K562 (cell line): ENCODE results near the gene SLC4A3. TPM values are rescaled to one million over a fixed set of nuclear protein-coding genes. Genes with fewer than 3 reads are reported as not detected.

ENCODE experiments used
- ATAC-seq: fragments of 200-7000 bp; cut with Tn5 transposase; 3 replicates; pipeline ENCODE4 v1.9.1; 2020; ENCODE audit warnings: moderate library complexity
- BruUV-seq: library from RNA; stranded (reverse); fragments of 400-500 nt; replicated peaks from 2 replicates; lab custom pipeline; 2021; lab: Mats Ljungman, UMichigan
- CTCF ChIA-PET: fragments of 300-600 bp; formaldehyde crosslinking; extraction: SDS; loops from one replicate; lab custom pipeline; 2021; ENCODE audit warnings: low intra/inter-chr PET ratio; lab: Yijun Ruan, JAX
- POLR2A ChIA-PET: fragments of 300-600, 350-650 bp; sonication (Branson Sonifier 250); formaldehyde crosslinking; extraction: SDS; loops from one replicate; lab custom pipeline; 2021; ENCODE audit warnings: antibody characterized with exemption, inconsistent platforms; lab: Yijun Ruan, JAX
- DNase-seq, 4 experiments: peaks; one replicate each; pipeline versions ENCODE4 v3.0.0 to v3.0.0-alpha.2; 2011 to 2018; ENCODE audit warnings: low spot score in 3 of 4, mixed read lengths in 3 of 4; ENCODE audit errors: extremely low read depth in 1 of 4
- FAIRE-seq: peaks from 2 replicates; lab custom pipeline; 2011; peaks lifted over from hg19 to GRCh38; lab: Jason Lieb, UNC
- H2AFZ ChIP-seq: 2 replicates; pipeline ENCODE4 v1.6.0; 2011; ENCODE audit warnings: low read depth, low read length, control low read depth, inconsistent platforms
- H3K27ac ChIP-seq: fragments of 200-600 bp; 3 replicates; pipeline ENCODE4 v1.8.0; 2011; ENCODE audit warnings: low read depth, mild to moderate bottlenecking, control low read depth, inconsistent platforms, low read length, moderate library complexity, mixed read lengths; ENCODE audit errors: extremely low read depth
- H3K27me3 ChIP-seq, 2 experiments: fragments of 300-600 bp in 1 of 2; 2 replicates in 1 of 2; 3 replicates in 1 of 2; pipeline versions ENCODE4 v1.6.0 to v1.8.0; 2011; ENCODE audit warnings: inconsistent platforms in 2 of 2, low read length in 2 of 2, mild to moderate bottlenecking in 1 of 2, mixed read lengths in 1 of 2, moderate library complexity in 1 of 2; ENCODE audit not compliant: control insufficient read depth in 2 of 2, insufficient read depth in 2 of 2
- H3K36me3 ChIP-seq: fragments of 300-600 bp; 3 replicates; pipeline ENCODE4 v1.8.0; 2011; ENCODE audit warnings: mild to moderate bottlenecking, low read length, inconsistent platforms; ENCODE audit not compliant: control insufficient read depth, insufficient read depth
- H3K4me1 ChIP-seq, 2 experiments: fragments of 200-600 bp in 1 of 2; replicated peaks in 1 of 2; 2 replicates in 1 of 2; 3 replicates in 1 of 2; pipeline versions ENCODE4 v1.5.1 to v1.8.0; 2011; ENCODE audit warnings: inconsistent platforms in 2 of 2, low read length in 2 of 2, mild to moderate bottlenecking in 1 of 2, mixed read lengths in 1 of 2, moderate library complexity in 1 of 2; ENCODE audit not compliant: control insufficient read depth in 2 of 2, insufficient read depth in 2 of 2
- H3K4me2 ChIP-seq: 2 replicates; pipeline ENCODE4 v1.6.1; 2011; ENCODE audit warnings: low read length, control low read depth, inconsistent platforms, mixed read lengths; ENCODE audit not compliant: insufficient read depth
- H3K4me3 ChIP-seq: fragments of 200-600 bp; sonication (generic), shearing (Covaris generic); 2 replicates; pipeline ENCODE4 v1.5.1; 2016; ENCODE audit warnings: control low read depth, inconsistent platforms
- H3K79me2 ChIP-seq: fragments of 200-600 bp; 3 replicates; pipeline ENCODE4 v1.8.0; 2011; ENCODE audit warnings: low read length, inconsistent platforms; ENCODE audit not compliant: control insufficient read depth, insufficient read depth
- H3K9ac ChIP-seq, 2 experiments: 2 replicates each; pipeline versions ENCODE4 v1.6.0 to v1.6.1; 2011; ENCODE audit warnings: low read depth in 2 of 2, low read length in 2 of 2, control low read depth in 1 of 2, inconsistent platforms in 1 of 2, mild to moderate bottlenecking in 1 of 2, mixed read lengths in 1 of 2; ENCODE audit not compliant: insufficient read depth in 1 of 2
- H3K9me1 ChIP-seq: one replicate; pipeline ENCODE4 v1.6.0; 2011; ENCODE audit warnings: inconsistent platforms, mild to moderate bottlenecking, low read length, moderate library complexity; ENCODE audit not compliant: control insufficient read depth, insufficient read depth
- H3K9me3 ChIP-seq: replicated peaks from 2 replicates; pipeline ENCODE4 v1.5.1; 2011; ENCODE audit warnings: low read depth, low read length, inconsistent platforms; ENCODE audit not compliant: control insufficient read depth, insufficient read depth
- H4K20me1 ChIP-seq: replicated peaks from 2 replicates; pipeline ENCODE4 v1.6.1; 2011; ENCODE audit warnings: low read length, inconsistent platforms, mixed read lengths; ENCODE audit not compliant: control insufficient read depth, insufficient read depth
- FOXA1 ChIP-seq: fragments of 450-650 bp; IDR thresholded peaks from 2 replicates; pipeline ENCODE4 v1.6.1; 2016; ENCODE audit warnings: mild to moderate bottlenecking, borderline replicate concordance
- HDAC2 ChIP-seq: fragments of 450-650 bp; IDR thresholded peaks from 2 replicates; pipeline ENCODE4 v1.6.1; 2016; ENCODE audit warnings: mild to moderate bottlenecking
- MCM5 ChIP-seq: fragments of 450-650 bp; IDR thresholded peaks from 2 replicates; pipeline ENCODE4 v1.6.1; 2016; ENCODE audit warnings: low read depth
- MED1 ChIP-seq: sonication (generic); formaldehyde crosslinking; IDR thresholded peaks from 2 replicates; pipeline ENCODE4 v1.8.1; 2023; ENCODE audit warnings: missing genetic modification reagents, borderline replicate concordance
- SMARCB1 ChIP-seq: IDR thresholded peaks from 2 replicates; pipeline ENCODE4 v1.6.1; 2011; ENCODE audit warnings: improper control_type of control experiment, low read depth; ENCODE audit not compliant: insufficient read length
- TCFL5 ChIP-seq: fragments of 250-450 bp; sonication (Bioruptor Pico); conservative IDR thresholded peaks from 2 replicates; pipeline ENCODE4 v1.6.1; 2021; ENCODE audit warnings: mild to moderate bottlenecking, moderate library complexity, matching md5 sums
- U2AF2 ChIP-seq: fragments of 200-400 bp; formaldehyde crosslinking; optimal IDR thresholded peaks from 2 replicates; pipeline ENCODE3; 2017; ENCODE audit warnings: low read depth, mild to moderate bottlenecking, low read length
- ZNF12 ChIP-seq: sonication (generic); formaldehyde crosslinking; IDR thresholded peaks from 2 replicates; pipeline ENCODE4 v1.4.0; 2020; ENCODE audit warnings: mild to moderate bottlenecking, missing genetic modification reagents
- ZNF583 ChIP-seq: fragments of 250-450 bp; sonication (Bioruptor Pico); IDR thresholded peaks from 2 replicates; pipeline ENCODE4 v1.4.0; 2020
- WGBS: fragments of 100-300 bp; shearing (Covaris generic); methylation state at CpG from one replicate; pipeline ENCODE4 v1.1.6; 2016; ENCODE audit warnings: low coverage, mixed read lengths; ENCODE audit not compliant: insufficient coverage; ENCODE audit errors: missing lambda C conversion rate; 5-methylcytosine and 5-hydroxymethylcytosine counted together
- in situ Hi-C: fragments of 300-500 bp; cut with MboI; formaldehyde crosslinking; loops from 4 replicates; pipeline ENCODE4 v1.15.0; 2018; ENCODE audit warnings: inconsistent platforms, mixed read lengths
- intact Hi-C: fragments of 100-400 bp; cut with micrococcal nuclease; formaldehyde crosslinking; loops from 2 replicates; pipeline ENCODE4 v1.14.2; 2022
- polyA plus RNA-seq, 8 experiments: library from polyadenylated mRNA; depleted of rRNA in 4 of 8; stranded (reverse) in 5 of 8; unstranded in 3 of 8; fragments of >200 nt; fragmentation: Nextera tagmentation in 2 of 8; fragmentation: Illumina TruSeq in 1 of 8; extraction: Ambion mirVana in 2 of 8; extraction: Trizol in 1 of 8; gene quantifications; 2 replicates each; pipeline versions ENCODE4 v1.2.1 to v1.2.3, GENCODE V29; 2011 to 2014; ENCODE audit warnings: inconsistent platforms in 1 of 8, missing spikeins in 1 of 8
- total RNA-seq, 7 experiments: library from RNA; depleted of rRNA in 6 of 7; stranded (reverse); fragments of >200 nt in 6 of 7; fragmentation: Illumina TruSeq in 2 of 7; extraction: Trizol in 2 of 7; gene quantifications; 2 replicates each; pipeline versions ENCODE4 v1.2.1 to v1.2.3, GENCODE V29; 2011 to 2021; ENCODE audit warnings: low replicate concordance in 1 of 7
- TF ChIP-seq, protein P1 (sequence below): sonication (generic); formaldehyde crosslinking; IDR thresholded peaks from 2 replicates; pipeline ENCODE4 v1.4.0; 2020; ENCODE audit warnings: mild to moderate bottlenecking, missing genetic modification reagents
- TF ChIP-seq, protein P2 (sequence below), 2 experiments: IDR thresholded peaks in 1 of 2; conservative IDR thresholded peaks in 1 of 2; 2 replicates each; pipeline ENCODE4 v1.6.1; 2016; ENCODE audit warnings: low read depth in 2 of 2, mild to moderate bottlenecking in 1 of 2, missing compliant biosample characterization in 1 of 2, missing genetic modification characterization in 1 of 2, moderate library complexity in 1 of 2

The SLC4A3 gene
- total and polyA plus RNA-seq, 9 of the 15 experiments (the other 6 are each of a cell fraction or from before 2014, with no cell fraction given): 0.04 to 0.31 (median 0.16) TPM; not detected in 5

DNA sequence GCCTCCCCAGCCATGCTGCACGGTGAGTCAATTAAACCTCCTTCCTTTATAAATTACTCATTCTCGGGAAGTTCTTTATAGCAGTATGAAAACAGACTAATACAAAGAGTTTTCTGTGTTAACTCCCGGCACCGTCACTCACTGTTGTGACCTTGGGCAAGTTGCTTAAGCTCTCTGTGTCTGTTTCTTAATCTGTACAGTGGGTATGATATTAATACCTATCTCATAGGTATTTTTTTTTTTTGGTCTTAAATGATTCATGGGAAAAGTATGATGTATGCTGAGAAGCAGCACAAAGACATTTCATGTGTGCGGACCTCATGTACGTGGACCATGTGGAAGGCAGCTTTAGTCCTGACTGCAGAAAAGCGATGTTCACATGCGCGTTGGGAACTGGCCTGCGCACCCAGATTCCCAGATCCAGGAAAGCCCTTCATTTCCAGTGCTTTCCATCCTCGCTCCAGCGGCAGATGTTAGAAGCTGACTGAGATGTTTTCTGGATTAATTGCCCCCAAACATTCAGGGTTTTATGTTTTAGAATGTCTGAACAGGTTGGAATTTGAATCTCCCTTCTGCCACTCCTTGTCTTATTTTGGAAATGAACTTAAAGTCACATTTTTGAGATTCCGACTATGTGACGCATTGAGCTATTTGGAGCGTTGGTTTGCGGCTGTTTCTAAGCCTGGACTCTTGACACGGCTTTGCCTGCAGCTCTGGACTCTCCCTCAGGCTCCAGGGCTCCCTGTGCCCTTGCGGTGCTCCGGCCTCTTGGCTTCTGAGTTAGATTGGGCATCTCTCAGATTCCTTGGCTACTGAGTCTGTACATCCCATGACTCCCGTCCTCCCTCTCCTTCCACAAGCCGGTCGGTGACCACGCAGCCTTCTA, 61.4 kb downstream of the SLC4A3 start:
- H3K9ac ChIP-seq: 0 out of 4 replicates have a peak overlapping the region, but pooled peaks of 1 of the 2 experiments have one; percentile 24
- H3K27ac ChIP-seq: no peak overlapping the region
- no peak overlapping the region for H3K4me2 ChIP-seq
- ATAC-seq (no peak), FAIRE-seq (peak; percentile 29), DNase-seq (no peak)
- WGBS: 63% methylated on average over 23 of the region's 23 CpGs
- intact Hi-C loops (loop anchor here (1.0 kb wide), 2 partner anchors 47 to 148 kb away; no protein-coding TSS in a partner anchor), in situ Hi-C loops (loop anchor here (5.0 kb wide), 1 partner anchor 42 kb away; no protein-coding TSS in a partner anchor)
- no TSS peak for BruUV-seq
- H3K27me3 ChIP-seq: no peaks in the 10 kb centered on the region
- no peaks in the 10 kb centered on the region for H4K20me1 ChIP-seq
- peak overlapping the region; percentile 51; the same call in 1 of the 2 replicates for H2AFZ ChIP-seq
- TF ChIP-seq HDAC2 (no peak), U2AF2 (no peak), ZNF12 (CRISPR knock-in tag) (no peak), MCM5 (no peak), MED1 (CRISPR knock-in tag) (no peak), ZNF583 (CRISPR knock-in tag) (no peak), SMARCB1 (no peak), TCFL5 (no peak), FOXA1 (no peak)
- TF ChIP-seq, protein P1, sequence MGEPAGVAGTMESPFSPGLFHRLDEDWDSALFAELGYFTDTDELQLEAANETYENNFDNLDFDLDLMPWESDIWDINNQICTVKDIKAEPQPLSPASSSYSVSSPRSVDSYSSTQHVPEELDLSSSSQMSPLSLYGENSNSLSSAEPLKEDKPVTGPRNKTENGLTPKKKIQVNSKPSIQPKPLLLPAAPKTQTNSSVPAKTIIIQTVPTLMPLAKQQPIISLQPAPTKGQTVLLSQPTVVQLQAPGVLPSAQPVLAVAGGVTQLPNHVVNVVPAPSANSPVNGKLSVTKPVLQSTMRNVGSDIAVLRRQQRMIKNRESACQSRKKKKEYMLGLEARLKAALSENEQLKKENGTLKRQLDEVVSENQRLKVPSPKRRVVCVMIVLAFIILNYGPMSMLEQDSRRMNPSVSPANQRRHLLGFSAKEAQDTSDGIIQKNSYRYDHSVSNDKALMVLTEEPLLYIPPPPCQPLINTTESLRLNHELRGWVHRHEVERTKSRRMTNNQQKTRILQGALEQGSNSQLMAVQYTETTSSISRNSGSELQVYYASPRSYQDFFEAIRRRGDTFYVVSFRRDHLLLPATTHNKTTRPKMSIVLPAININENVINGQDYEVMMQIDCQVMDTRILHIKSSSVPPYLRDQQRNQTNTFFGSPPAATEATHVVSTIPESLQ (CRISPR knock-in tag): no peak
- TF ChIP-seq, protein P2, sequence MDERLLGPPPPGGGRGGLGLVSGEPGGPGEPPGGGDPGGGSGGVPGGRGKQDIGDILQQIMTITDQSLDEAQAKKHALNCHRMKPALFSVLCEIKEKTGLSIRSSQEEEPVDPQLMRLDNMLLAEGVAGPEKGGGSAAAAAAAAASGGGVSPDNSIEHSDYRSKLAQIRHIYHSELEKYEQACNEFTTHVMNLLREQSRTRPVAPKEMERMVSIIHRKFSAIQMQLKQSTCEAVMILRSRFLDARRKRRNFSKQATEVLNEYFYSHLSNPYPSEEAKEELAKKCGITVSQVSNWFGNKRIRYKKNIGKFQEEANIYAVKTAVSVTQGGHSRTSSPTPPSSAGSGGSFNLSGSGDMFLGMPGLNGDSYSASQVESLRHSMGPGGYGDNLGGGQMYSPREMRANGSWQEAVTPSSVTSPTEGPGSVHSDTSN (CRISPR knock-in tag; IDR thresholded peaks at IDR 0.05; ENCODE audit: low read depth): no peak
- TF ChIP-seq, protein P2 (tag; conservative IDR thresholded peaks at IDR 0.05; ENCODE audit: low read depth): no peak
- H3K4me3 ChIP-seq: no peak overlapping the region
- H3K36me3 ChIP-seq: no peaks in the 10 kb centered on the region
- ChIA-PET CTCF (interaction anchor here (0.6 to 2.2 kb wide), 5 partner anchors 15 to 907 kb away, joined by 3 to 22 read pairs (median 5); partner anchors contain the start of genes CHPF, CYP27A1 and TMEM198), POLR2A (interaction anchor here (0.9 to 1.1 kb wide), 2 partner anchors 14 to 148 kb away, joined by 4 to 5 read pairs; no protein-coding TSS in a partner anchor)
- H3K9me3 ChIP-seq: no peaks in the 10 kb centered on the region
- H3K9me1 ChIP-seq: no peaks in the 10 kb centered on the region
- peaks cover 3 to 5% of the 10 kb centered on the region in 2 experiments; a peak in 2 of 5 replicates for H3K4me1 ChIP-seq
- H3K79me2 ChIP-seq: no peaks in the 10 kb centered on the region
